H1 (cell line): Measurements from ENCODE around the gene RLBP1.

Experiments used
- CREB1 ChIP-seq: IDR thresholded peaks from 2 replicates; pipeline ENCODE4 v1.6.1; 2012; ENCODE audit warnings: inconsistent platforms
- E2F6 ChIP-seq: IDR thresholded peaks from 2 replicates; pipeline ENCODE4 v1.6.1; 2012; ENCODE audit warnings: inconsistent platforms
- TF ChIP-seq, protein P1 (sequence below), 3 experiments: IDR thresholded peaks; 1 replicate in 2 of 3; 2 replicates in 1 of 3; pipeline versions ENCODE4 v1.5.1 to v1.6.1; 2011; ENCODE audit warnings: low read length in 3 of 3, mild to moderate bottlenecking in 3 of 3, inconsistent platforms in 2 of 3, low read depth in 1 of 3, moderate library complexity in 1 of 3; ENCODE audit not compliant: insufficient read depth in 1 of 3; ENCODE audit errors: control extremely low read depth in 1 of 3

GRCh38 chr15:89164712-89165211, 56.6 kb downstream of the RLBP1 start:
- TF ChIP-seq CREB1 (no peak), E2F6 (no peak)
- TF ChIP-seq, protein P1, sequence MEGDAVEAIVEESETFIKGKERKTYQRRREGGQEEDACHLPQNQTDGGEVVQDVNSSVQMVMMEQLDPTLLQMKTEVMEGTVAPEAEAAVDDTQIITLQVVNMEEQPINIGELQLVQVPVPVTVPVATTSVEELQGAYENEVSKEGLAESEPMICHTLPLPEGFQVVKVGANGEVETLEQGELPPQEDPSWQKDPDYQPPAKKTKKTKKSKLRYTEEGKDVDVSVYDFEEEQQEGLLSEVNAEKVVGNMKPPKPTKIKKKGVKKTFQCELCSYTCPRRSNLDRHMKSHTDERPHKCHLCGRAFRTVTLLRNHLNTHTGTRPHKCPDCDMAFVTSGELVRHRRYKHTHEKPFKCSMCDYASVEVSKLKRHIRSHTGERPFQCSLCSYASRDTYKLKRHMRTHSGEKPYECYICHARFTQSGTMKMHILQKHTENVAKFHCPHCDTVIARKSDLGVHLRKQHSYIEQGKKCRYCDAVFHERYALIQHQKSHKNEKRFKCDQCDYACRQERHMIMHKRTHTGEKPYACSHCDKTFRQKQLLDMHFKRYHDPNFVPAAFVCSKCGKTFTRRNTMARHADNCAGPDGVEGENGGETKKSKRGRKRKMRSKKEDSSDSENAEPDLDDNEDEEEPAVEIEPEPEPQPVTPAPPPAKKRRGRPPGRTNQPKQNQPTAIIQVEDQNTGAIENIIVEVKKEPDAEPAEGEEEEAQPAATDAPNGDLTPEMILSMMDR (IDR thresholded peaks at IDR 0.05; ENCODE audit: control extremely low read depth in 1 of 3, insufficient read depth in 1 of 3, low read depth in 1 of 3, low read length in 3 of 3) = no peak
